NB4 (cell line): ENCODE results near the gene TRAF5.

ENCODE experiments used
- DNase-seq: peaks from one replicate; pipeline ENCODE4 v3.0.0; 2010; ENCODE audit warnings: low read depth
- H3K4me3 ChIP-seq: one replicate; pipeline ENCODE4 v1.5.1; 2011; ENCODE audit warnings: mild to moderate bottlenecking, low read depth, low read length, moderate library complexity
- MYC ChIP-seq: IDR thresholded peaks from 2 replicates; pipeline ENCODE4 v1.6.1; 2011; ENCODE audit warnings: low read depth, low read length
- POLR2A ChIP-seq: IDR thresholded peaks from 2 replicates; pipeline ENCODE4 v1.6.1; 2011; ENCODE audit warnings: mild to moderate bottlenecking; ENCODE audit not compliant: insufficient read length; ENCODE audit errors: extremely low read depth
- TF ChIP-seq, protein P1 (sequence below): IDR thresholded peaks from 2 replicates; pipeline ENCODE4 v1.6.1; 2011; ENCODE audit warnings: low read depth, low read length
- TF ChIP-seq, protein P2 (sequence below): IDR thresholded peaks from one replicate; pipeline ENCODE4 v1.5.1; 2012; ENCODE audit warnings: low read depth, low read length

The TRAF5 gene

DNA sequence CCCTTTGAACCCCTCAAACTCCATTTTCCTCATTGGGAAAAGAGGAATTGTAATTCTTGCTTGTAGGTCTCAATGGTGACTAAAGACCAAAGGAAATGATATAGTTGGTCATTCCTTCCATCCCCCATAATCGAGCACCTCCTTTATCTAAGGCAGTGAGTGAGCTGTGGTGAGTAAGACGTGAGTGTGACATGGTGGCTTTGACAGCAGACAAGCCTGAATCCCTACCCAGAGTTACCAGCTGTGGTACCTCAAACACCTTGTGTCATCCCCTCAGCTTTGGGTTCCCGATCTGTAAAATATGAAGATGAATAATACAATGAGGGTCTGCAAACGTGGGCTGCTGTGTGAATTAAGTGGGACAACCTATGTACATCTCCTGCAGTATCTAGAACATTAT is 8.4 kb downstream of the TRAF5 start:
- H3K4me3 ChIP-seq, result no peak overlapping the region
- no peak for DNase-seq
- no peak for TF ChIP-seq MYC
- TF ChIP-seq, protein P1, sequence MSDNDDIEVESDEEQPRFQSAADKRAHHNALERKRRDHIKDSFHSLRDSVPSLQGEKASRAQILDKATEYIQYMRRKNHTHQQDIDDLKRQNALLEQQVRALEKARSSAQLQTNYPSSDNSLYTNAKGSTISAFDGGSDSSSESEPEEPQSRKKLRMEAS, result no peak
- TF ChIP-seq, protein P2, sequence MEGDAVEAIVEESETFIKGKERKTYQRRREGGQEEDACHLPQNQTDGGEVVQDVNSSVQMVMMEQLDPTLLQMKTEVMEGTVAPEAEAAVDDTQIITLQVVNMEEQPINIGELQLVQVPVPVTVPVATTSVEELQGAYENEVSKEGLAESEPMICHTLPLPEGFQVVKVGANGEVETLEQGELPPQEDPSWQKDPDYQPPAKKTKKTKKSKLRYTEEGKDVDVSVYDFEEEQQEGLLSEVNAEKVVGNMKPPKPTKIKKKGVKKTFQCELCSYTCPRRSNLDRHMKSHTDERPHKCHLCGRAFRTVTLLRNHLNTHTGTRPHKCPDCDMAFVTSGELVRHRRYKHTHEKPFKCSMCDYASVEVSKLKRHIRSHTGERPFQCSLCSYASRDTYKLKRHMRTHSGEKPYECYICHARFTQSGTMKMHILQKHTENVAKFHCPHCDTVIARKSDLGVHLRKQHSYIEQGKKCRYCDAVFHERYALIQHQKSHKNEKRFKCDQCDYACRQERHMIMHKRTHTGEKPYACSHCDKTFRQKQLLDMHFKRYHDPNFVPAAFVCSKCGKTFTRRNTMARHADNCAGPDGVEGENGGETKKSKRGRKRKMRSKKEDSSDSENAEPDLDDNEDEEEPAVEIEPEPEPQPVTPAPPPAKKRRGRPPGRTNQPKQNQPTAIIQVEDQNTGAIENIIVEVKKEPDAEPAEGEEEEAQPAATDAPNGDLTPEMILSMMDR, result no peak

DNA sequence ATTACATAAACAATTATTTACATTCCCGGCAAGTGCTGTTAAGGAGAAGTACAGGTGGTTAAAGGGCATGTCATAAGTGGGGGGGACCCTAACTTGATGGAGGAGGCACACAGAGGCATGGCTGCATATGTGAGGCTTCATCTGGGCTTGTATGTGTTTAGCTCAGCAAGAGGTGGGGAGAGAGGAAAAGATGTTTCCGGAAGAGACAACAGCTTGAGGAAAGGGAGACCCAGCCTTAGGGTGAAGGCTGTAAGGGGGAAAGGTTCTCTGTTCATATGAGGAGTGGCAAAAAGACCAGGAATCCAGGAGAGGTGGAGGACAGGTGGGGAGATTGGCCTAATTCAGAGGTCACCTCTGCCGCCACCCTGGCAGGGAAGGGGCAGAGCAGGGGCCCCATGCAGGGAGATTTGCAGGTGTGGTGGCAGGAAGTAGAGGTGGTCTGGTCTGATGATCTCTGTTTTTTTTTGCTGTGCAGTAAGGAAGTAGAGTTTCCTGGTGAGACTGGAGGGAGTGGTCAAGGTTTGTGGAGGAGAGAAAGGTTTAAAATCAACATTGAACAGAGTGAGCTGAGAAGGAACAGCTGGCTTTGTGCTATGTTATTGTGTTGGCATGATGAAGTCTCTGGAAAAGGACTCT is 9.0 kb downstream of the TRAF5 start:
- DNase-seq, result no peak
- H3K4me3 ChIP-seq, result no peak overlapping the region
- TF ChIP-seq, protein P1, result no peak
- TF ChIP-seq MYC (no peak), POLR2A (no peak)
- TF ChIP-seq, protein P2, result no peak

DNA sequence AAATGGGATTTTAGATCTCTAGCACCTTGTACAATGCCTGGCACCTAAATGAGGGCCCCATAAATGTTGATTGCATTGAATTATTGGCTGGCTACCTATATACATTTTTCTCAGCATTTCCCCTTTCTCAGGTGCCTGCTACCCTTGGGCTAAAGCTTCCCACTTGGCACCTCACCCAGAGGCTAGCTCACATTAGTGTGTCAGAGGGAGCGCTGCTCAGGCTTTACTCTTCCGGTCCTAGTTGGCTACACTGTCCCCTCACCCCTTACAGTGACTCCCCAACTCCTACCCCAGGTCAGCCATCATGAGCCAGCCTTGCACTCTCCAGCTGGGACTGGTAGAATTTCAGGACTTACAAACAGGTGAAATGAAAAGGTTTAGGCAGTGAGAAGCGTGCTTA is 9.5 kb downstream of the TRAF5 start:
- DNase-seq, result no peak
- H3K4me3 ChIP-seq, result no peak overlapping the region
- TF ChIP-seq, protein P2, result no peak

DNA sequence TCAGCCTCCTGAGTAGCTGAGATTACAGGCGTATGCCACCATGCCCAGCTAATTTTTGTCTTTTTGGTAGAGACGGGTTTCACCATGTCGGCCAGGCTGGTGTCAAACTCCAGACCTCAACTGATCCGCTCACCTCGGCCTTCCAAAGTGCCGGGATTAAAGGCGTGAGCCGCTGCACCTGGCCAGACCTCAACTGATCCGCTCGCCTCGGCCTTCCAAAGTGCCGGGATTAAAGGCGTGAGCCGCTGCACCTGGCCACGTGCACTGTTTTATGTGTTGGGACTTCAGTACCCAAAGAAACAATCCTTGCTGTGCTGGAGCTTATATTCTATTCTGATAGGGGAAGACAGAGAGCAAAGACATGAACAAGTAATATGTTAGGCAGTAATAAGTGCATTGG is 10.1 kb downstream of the TRAF5 start:
- TF ChIP-seq MYC (no peak), POLR2A (no peak)
- TF ChIP-seq, protein P2, result no peak
- TF ChIP-seq, protein P1, result no peak
- no peak overlapping the region for H3K4me3 ChIP-seq
- no peak for DNase-seq

DNA sequence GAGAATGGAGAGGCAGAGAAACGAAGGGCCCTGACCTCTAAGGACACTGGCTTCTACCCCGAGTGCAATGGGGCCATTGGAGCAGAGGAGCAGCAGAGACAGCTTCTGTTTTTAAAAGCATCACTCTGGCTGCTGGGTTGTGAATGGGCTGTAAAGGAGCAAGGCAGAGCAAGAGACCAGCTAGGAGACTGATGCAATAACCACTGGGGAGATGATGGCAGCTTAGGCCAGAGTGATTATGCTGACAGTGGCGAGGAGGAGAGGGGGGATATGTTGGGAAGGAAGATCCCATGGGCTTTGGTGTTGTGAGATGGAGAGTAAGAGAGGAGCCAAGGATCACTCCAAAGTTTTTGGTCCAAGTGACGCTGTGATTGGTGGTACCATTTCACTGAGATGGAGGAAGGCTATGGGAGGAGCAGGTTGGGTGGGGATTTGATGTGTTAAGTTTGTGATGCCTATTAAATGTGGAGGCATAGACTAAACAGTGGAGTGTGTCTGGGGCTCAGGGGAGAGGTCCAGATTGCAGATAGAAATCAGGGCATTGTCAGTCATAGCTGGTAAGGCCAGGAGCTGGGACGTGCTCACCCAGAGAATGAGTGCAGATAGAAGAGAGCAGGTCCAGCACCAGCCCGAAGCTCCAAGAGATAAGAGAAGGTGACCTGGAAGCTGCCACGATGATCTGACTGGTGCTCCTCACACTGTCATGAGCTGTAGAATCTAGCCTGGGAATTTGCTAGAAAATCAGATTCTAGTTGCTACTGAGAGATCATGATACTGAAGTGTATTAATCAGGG is 11.0 kb downstream of the TRAF5 start:
- TF ChIP-seq, protein P1, result no peak
- TF ChIP-seq POLR2A (no peak), MYC (no peak)
- TF ChIP-seq, protein P2, result no peak
- no peak for DNase-seq

DNA sequence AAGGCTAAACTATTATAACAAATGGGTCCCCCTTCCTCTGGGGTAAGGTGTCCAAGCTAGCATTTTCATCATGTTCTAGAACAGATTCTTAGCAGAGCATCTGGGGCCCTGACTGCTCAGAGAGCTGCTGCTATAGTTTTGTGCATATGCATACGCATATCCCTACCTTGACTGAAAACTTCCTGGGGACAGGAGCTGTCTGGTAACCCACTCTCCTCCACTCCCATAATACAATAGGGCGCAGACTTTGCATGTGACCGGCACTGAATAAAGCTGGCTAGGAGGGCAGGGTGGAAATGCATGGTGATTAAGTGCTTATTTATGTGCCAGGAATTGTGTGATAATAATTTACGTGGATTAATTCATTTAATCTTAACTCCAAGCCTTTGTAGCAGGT is 11.6 kb downstream of the TRAF5 start:
- TF ChIP-seq, protein P2, result no peak
- TF ChIP-seq MYC (no peak), POLR2A (no peak)
- TF ChIP-seq, protein P1, result no peak
- no peak for DNase-seq
- no peak overlapping the region for H3K4me3 ChIP-seq

More for the DNA sequence above, 11.0 kb downstream of the TRAF5 start:
- H3K4me3 ChIP-seq, result no peak overlapping the region
